ENCODE data around the gene EPS8L3.

- TF ChIP-seq POLR2AphosphoS5 (IDR thresholded peaks at IDR 0.05; ENCODE audit: low read length) = no peak
- TF ChIP-seq EZH2 (IDR thresholded peaks at IDR 0.05; ENCODE audit: borderline replicate concordance, control insufficient read depth, low read depth, low read length) = no peak
- no peak for TF ChIP-seq MYB (IDR thresholded peaks at IDR 0.05; ENCODE audit: borderline replicate concordance, low read depth, low read length)
Observed at GRCh38 chr1:109802136-109802900, 38.6 kb upstream of the EPS8L3 start.

Measured in GM12878 (cell line).